Muscle of leg (tissue), 11 donors: ENCODE data around the gene LIPT1. TPM values are rescaled to one million over a fixed set of nuclear protein-coding genes. Genes with fewer than 3 reads are reported as not detected.
A peak's percentile ranks its signal among the peaks of the same experiment; 100 is the strongest.
"Not testable (repeated sequence)": the region's sequence is repeated elsewhere in the genome, so short reads cannot be mapped to it uniquely, and the experiment has no call there.

Experiments used
- DNase-seq: peaks from one replicate; pipeline ENCODE4 v3.0.0; 2013
- H3K27ac ChIP-seq: one replicate; pipeline ENCODE4 v1.5.1; 2013; ENCODE audit warnings: mild to moderate bottlenecking, low read length, control low read depth
- H3K27me3 ChIP-seq: one replicate; pipeline ENCODE4 v1.6.1; 2013; ENCODE audit warnings: low read length; ENCODE audit not compliant: control insufficient read depth, insufficient read depth
- H3K36me3 ChIP-seq: one replicate; pipeline ENCODE4 v1.6.1; 2013; ENCODE audit warnings: low read length; ENCODE audit not compliant: control insufficient read depth, insufficient read depth
- H3K4me1 ChIP-seq: one replicate; pipeline ENCODE4 v1.6.1; 2013; ENCODE audit warnings: low read length; ENCODE audit not compliant: control insufficient read depth, insufficient read depth
- H3K4me3 ChIP-seq: one replicate; pipeline ENCODE4 v1.5.1; 2013; ENCODE audit warnings: low read length, control low read depth
- H3K9me3 ChIP-seq: replicated peaks from 2 replicates; pipeline ENCODE4 v1.6.1; 2013; ENCODE audit warnings: low read depth, low read length; ENCODE audit not compliant: control insufficient read depth
- WGBS: methylation state at CpG from one replicate; pipeline ENCODE4 v1.1.5; 2013; ENCODE audit warnings: missing lambda C conversion rate; ENCODE audit not compliant: insufficient coverage; 5-methylcytosine and 5-hydroxymethylcytosine counted together
- polyA plus RNA-seq, 8 donors: library from polyadenylated mRNA; unstranded; fragments of 120-200 nt; gene quantifications; one replicate each; pipeline versions ENCODE4 v1.2.1 to v1.2.3, GENCODE V29; 2013; ENCODE audit warnings: inconsistent platforms in 1 of 8, low replicate concordance in 1 of 8; ENCODE audit not compliant: insufficient read length in 8 of 8, insufficient read depth in 1 of 8
- total RNA-seq: library from RNA; stranded (reverse); fragments of 120-200 nt; gene quantifications from one replicate; pipeline ENCODE4 v1.2.4, GENCODE V29; 2013

Gene LIPT1
- total and polyA plus RNA-seq, 9 donors: 6.5 to 9.4 (median 7.3) TPM

DNA sequence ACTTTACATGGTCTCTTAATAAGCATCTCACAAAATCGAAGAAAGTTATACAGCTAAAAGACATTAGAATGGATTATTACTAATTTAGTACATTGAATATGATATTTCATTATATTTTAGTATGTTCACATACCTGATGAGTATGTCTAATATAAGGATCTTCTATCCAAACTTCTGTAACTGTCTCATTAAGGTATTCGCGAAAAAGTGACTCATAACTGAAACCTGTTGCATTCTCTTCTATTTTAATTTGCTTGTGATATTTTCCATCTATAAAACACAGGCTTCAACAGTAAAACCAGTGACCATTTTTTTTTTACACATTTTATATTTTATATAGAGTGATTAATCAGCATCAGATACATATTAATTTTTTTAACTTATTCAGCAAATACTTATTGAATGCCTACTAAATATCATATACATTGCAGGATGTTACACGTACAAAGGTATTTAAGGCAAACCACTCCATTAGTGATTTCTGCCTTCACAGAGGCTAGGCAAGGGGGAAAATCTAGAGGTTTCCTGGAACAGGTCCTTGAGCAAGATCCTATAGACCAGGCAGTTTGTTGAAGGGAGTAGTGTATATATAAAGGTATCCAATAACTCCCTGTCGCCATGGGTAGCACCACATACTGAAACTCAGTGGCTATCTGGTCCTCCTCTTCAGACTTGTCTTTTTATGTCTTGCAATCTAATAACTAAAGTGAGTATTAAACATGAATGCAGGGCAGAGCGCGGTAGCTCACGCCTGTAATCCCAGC is 16.8 kb downstream of the LIPT1 start:
- Histone ChIP-seq H3K27me3 (no peaks in the 10 kb centered on the region), H3K9me3 (no peaks in the 10 kb centered on the region), H3K27ac (no peak overlapping the region), H3K4me3 (no peak overlapping the region), H3K4me1 (no peaks in the 10 kb centered on the region), H3K36me3 (peaks cover 18% of the 10 kb centered on the region)
- no peak for DNase-seq
- no CpG with 5 or more reads among the region's 8 CpGs for WGBS

DNA sequence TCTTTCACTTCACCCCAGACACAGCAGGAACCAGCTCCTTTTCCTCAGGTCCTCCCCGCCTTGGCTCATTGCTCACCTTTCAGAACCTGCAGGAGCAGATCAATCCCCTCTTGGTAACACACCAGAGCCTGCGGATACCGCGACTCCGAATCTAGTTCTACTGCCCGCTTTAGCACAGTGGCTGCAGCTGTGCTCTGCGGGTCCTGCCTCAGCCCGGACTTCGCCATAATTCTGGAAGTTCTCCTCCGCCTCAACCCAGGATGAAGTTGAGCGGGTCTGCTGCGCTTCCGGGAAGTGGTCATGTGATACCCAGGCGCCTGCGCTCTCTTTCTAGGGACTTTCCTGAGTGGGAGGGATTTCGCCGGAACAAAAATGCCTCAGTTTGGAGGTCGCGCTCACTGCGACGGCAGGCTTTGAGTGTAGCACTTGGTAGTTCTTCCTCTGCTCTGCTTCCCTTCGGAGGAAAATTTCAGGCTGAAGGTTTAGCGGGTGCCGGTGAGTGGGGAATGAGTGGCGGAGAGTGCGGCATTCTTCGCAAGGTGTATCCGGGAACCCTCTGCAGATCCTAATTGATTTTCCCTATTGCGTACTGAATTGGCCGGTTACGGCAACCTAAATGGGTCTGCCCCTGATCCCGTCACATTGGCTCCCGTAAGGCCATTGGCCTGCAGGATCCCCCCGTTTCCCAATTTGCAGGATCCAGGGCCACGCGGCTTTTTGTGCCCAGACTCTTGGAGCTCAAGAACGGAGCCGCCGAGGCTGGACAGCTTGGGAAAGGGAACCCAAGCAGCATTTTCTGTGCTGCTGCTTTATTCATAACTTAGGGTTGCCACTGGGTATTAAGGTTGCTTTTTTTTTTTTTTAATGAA is 26.2 kb downstream of the LIPT1 start, which contains the start of the genes MITD1 and MRPL30:
Gene MITD1, minus strand, starts transcription at position 304 of the 869 bp plus-strand sequence. Its CDS starts 77 bp downstream, at position 227.
Gene MRPL30, plus strand, starts transcription at position 430 of the 869 bp plus-strand sequence. CDS start 5,020 bp downstream, outside the sequence.
- DNase-seq: peak; percentile 99
- Histone ChIP-seq H3K36me3 (no peaks in the 10 kb centered on the region), H3K27ac (peak within 1 kb of the TSS; percentile 91), H3K9me3 (no peaks in the 10 kb centered on the region), H3K4me1 (peaks cover 7% of the 10 kb centered on the region), H3K4me3 (peak within 1 kb of the TSS; percentile 92), H3K27me3 (no peaks in the 10 kb centered on the region)
- under 1% methylated on average over 36 of the region's 39 CpGs for WGBS

DNA sequence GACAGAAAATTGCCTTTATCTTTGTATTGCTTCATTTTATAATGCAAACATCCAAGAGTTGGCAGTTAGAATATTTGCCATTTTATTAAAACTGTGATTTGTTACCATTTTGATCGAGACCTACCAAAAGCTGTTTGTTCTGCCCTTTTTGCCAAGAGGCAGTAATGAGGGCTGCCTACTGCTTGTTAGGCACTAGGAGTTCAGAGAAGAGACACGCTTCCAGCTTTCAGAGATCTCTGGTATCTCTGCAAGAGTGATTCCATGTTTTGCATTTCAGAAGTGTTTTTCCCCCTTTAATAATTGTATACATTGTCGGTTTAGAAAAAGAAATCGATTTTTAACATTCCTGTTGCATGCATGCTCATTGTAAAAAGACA is 26.8 kb downstream of the LIPT1 start:
- H3K9me3 ChIP-seq: no peaks in the 10 kb centered on the region
- no peaks in the 10 kb centered on the region for H3K27me3 ChIP-seq
- peak overlapping the region; percentile 92 for H3K4me3 ChIP-seq
- peaks cover 2% of the 10 kb centered on the region for H3K36me3 ChIP-seq
- H3K27ac ChIP-seq: peak overlapping the region; percentile 91
- peaks cover 7% of the 10 kb centered on the region for H3K4me1 ChIP-seq
- 0% methylated on average over 1 of the region's 4 CpGs for WGBS
- no peak for DNase-seq

DNA sequence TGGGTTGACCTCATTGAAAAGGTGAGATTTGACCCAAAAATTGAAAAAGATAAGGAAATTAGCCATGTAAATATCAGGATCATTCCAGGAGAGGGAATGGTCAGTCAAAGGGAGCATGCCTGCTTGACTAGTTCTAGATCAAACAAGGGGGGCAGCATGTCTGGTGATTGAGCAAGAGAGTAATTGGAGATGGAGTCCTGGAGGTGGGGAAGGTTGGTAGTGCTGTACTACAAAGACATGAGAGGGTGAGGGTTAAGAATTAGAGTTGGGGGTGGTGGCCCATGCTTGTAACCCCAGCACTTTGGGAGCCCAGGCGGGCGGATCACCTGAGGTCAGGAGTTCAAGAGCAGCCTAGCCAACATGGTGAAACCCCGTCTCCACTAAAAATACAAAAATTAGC is 28.3 kb downstream of the LIPT1 start:
- H3K9me3 ChIP-seq: no peaks in the 10 kb centered on the region
- no peaks in the 10 kb centered on the region for H3K27me3 ChIP-seq
- H3K27ac ChIP-seq: no peak overlapping the region
- H3K4me1 ChIP-seq: peaks cover 7% of the 10 kb centered on the region
- no peak overlapping the region for H3K4me3 ChIP-seq
- 100% methylated on average over 1 of the region's 3 CpGs for WGBS
- no peak for DNase-seq
- H3K36me3 ChIP-seq: peaks cover 6% of the 10 kb centered on the region

DNA sequence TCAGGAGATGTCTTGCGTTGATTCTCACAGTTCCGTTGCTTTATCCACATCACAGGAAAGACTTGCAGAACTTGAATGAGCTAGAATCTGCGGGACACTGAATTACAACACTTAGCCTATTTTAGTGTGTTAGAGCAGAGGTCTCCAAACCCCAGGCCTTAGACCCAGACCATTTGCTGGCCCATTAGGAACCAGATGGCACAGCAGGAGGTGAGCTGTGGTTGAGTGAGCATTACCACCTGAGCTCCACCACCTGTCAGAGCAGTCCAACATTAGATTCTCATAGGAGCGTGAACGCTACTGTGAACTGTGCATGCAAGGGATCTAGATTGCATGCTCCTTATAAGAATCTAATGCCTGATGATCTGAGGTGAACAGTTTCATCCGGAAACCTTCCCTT is 30.0 kb downstream of the LIPT1 start:
- Histone ChIP-seq H3K9me3 (no peaks in the 10 kb centered on the region), H3K4me1 (peaks cover 5% of the 10 kb centered on the region), H3K36me3 (peaks cover 7% of the 10 kb centered on the region), H3K27me3 (no peaks in the 10 kb centered on the region), H3K4me3 (no peak overlapping the region), H3K27ac (no peak overlapping the region)
- no CpG with 5 or more reads among the region's 6 CpGs for WGBS
- no peak for DNase-seq

DNA sequence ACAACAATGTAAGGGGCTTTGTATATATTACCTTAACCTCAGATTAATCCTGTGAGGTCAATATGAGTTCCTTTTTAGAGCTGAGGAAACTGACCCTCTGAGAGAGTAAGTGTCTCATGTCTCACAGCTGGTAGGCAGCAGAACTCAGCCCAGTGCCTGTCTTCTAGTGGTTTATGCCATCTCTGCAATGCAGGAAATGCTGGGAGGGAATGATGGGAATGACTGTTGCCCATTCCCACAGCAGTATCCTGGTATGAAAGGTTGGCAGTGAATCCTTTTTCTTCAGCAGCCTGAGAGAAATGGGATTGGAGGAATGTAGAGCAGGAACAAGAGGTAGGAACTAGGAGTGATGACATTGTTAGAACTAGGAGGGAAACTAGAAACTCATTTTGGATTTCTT is 32.2 kb downstream of the LIPT1 start:
- H3K27ac ChIP-seq: no peak overlapping the region
- H3K36me3 ChIP-seq: peaks cover 15% of the 10 kb centered on the region
- DNase-seq: no peak
- no peaks in the 10 kb centered on the region for H3K4me1 ChIP-seq
- no peaks in the 10 kb centered on the region for H3K27me3 ChIP-seq
- no peak overlapping the region for H3K4me3 ChIP-seq
- H3K9me3 ChIP-seq: no peaks in the 10 kb centered on the region

DNA sequence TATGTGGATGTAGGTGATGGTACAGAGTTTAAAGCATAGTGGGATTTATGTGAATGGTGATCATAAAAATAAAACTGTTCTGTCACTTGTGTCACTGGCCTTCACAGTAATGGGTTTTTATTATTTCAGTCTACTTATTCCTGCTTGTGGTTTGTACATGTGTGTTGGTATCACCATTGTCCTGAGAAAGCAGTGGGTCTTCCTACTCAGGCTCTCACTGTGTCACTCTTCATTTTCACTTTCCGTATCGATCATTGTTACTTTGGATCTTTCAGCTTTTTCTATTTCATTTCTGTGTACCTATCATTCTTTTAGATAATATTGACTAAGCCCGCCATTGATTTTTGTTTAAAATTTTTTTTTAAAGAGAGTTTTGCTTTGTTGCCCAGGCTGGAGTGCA is 33.6 kb downstream of the LIPT1 start:
- Histone ChIP-seq H3K36me3 (peaks cover 18% of the 10 kb centered on the region), H3K27ac (no peak overlapping the region), H3K9me3 (no peaks in the 10 kb centered on the region), H3K27me3 (no peaks in the 10 kb centered on the region), H3K4me3 (no peak overlapping the region), H3K4me1 (no peaks in the 10 kb centered on the region)
- DNase-seq: no peak
- WGBS: no CpG with 5 or more reads among the region's 3 CpGs

DNA sequence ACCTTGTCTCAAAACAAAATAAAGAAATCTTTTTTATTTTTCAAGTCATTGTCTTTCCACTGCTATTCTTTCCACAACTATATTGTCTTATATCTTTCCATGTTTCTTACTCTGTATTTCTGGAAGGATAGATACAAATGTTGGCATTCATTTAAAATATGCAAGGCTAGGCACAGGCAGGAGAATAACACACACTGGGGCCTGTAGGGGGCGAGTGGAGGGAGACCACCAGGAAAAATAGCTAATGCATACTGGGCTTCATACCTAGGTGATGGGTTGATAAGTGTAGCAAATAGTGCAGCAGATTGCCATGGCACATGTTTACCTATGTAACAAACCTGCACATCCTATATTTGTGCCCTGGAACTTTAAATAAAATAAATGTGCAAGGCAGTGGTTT is 35.8 kb downstream of the LIPT1 start:
- Histone ChIP-seq H3K4me3 (no peak overlapping the region), H3K4me1 (no peaks in the 10 kb centered on the region), H3K27me3 (no peaks in the 10 kb centered on the region), H3K27ac (no peak overlapping the region), H3K36me3 (peaks cover 23% of the 10 kb centered on the region), H3K9me3 (no peaks in the 10 kb centered on the region)
- WGBS: no CpG with 5 or more reads among the region's 1 CpG
- no peak for DNase-seq

DNA sequence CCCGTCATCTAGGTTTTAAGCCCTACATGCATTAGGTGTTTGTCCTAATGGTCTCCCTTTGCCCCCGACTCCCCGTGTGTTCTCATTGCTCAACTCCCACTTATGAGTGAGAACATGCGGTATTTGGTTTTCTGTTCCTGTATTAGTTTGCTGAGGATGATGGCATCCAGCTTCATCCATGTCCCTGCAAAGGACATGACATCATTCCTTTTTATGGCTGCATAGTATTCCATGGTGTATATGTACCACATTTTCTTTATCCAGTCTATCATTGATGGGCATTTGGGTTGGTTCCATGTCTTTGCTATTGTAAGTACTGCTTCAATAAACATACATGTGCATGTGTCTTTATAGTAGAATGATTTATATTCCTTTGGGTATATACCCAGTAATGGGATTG is 37.6 kb downstream of the LIPT1 start:
- DNase-seq, H3K27ac ChIP-seq, H3K4me1 ChIP-seq, H3K4me3 ChIP-seq, H3K9me3 ChIP-seq, H3K27me3 ChIP-seq: not testable (repeated sequence)
- peaks cover 30% of the 10 kb centered on the region for H3K36me3 ChIP-seq
- WGBS: no CpG with 5 or more reads among the region's 4 CpGs

DNA sequence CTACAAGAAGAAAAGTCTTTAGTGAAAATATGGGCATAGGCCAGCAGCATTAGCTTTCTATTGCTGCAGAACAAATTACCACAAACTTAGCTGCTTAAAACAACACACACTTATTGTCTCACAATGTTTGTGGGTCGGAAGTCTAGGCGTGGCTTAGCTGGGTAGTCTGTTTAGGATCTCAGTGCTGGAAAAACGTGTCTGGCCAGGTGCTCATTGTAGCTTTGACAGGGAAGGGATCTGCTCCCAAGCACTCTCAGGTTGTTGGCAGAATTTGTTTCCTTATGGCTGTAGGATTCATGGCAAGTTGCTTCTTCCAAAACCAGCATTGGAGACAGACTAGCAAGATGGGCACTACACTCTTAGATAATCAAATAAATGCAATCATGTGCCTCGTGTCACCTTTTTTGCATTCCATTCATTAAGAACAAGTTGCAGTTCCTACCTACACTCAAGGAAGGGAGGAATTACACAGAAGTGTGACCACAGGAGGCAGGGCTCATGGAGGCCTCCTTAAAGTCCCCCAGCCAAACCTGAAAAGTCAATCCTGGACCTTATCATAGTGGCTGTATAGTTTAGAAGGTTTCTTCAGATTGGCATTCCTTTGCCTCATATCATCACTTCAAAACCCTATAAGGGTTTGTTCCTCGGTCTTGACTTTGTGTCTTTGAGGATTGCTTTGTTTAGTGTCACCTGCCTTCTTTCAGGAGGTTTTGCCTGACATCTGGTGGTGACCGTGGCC is 43.5 kb downstream of the LIPT1 start:
- Histone ChIP-seq H3K4me3 (no peak overlapping the region), H3K9me3 (no peaks in the 10 kb centered on the region), H3K27me3 (no peaks in the 10 kb centered on the region), H3K36me3 (peaks cover 28% of the 10 kb centered on the region), H3K27ac (no peak overlapping the region), H3K4me1 (no peaks in the 10 kb centered on the region)
- no peak for DNase-seq
- WGBS: 57% methylated on average over 1 of the region's 6 CpGs
